HepG2 (cell line): Measurements from ENCODE around the gene TARDBP. TPM values are rescaled to one million over a fixed set of nuclear protein-coding genes. Genes with fewer than 3 reads are reported as not detected.

Source experiments
- CHD4 ChIP-seq: fragments of 200-600 bp; sonication (generic); IDR thresholded peaks from 2 replicates; pipeline ENCODE4 v1.7.0; 2017; ENCODE audit warnings: mild to moderate bottlenecking, low read length, borderline replicate concordance
- ETV6 ChIP-seq: sonication (generic); formaldehyde crosslinking; conservative IDR thresholded peaks from 2 replicates; pipeline ENCODE4 v1.4.0; 2020; ENCODE audit warnings: missing genetic modification reagents
- HMGA1 ChIP-seq: sonication (generic); formaldehyde crosslinking; conservative IDR thresholded peaks from 2 replicates; pipeline ENCODE4 v1.4.0; 2020; ENCODE audit warnings: missing genetic modification reagents
- PHF20 ChIP-seq: sonication (generic); formaldehyde crosslinking; IDR thresholded peaks from 2 replicates; pipeline ENCODE4 v1.5.0; 2020; ENCODE audit warnings: mild to moderate bottlenecking, missing genetic modification reagents
- POGK ChIP-seq: sonication (generic); formaldehyde crosslinking; conservative IDR thresholded peaks from 2 replicates; pipeline ENCODE4 v1.8.0; 2022; ENCODE audit warnings: mild to moderate bottlenecking, moderate library complexity, missing genetic modification reagents
- ZBTB37 ChIP-seq: sonication (generic); formaldehyde crosslinking; IDR thresholded peaks from 2 replicates; pipeline ENCODE4 v1.4.0; 2020; ENCODE audit warnings: mild to moderate bottlenecking, missing genetic modification reagents
- ZNF280D ChIP-seq: sonication (generic); formaldehyde crosslinking; IDR thresholded peaks from 2 replicates; pipeline ENCODE4 v1.5.1; 2020; ENCODE audit warnings: mild to moderate bottlenecking, missing genetic modification reagents
- ZNF550 ChIP-seq: sonication (generic); formaldehyde crosslinking; IDR thresholded peaks from 2 replicates; pipeline ENCODE4 v1.4.0; 2020; ENCODE audit warnings: mild to moderate bottlenecking, missing genetic modification reagents, borderline replicate concordance
- polyA plus RNA-seq, 8 experiments: library from polyadenylated mRNA; depleted of rRNA in 3 of 8; stranded (reverse) in 7 of 8; unstranded in 1 of 8; fragments of >200 nt; fragmentation: Illumina TruSeq in 4 of 8; extraction: Trizol in 4 of 8; gene quantifications; 2 replicates each; pipeline versions ENCODE4 v1.2.1 to v1.2.3, GENCODE V29; 2011 to 2016; ENCODE audit warnings: low read depth in 4 of 8, missing spikeins in 1 of 8, mixed read lengths in 1 of 8; ENCODE audit not compliant: insufficient read depth in 1 of 8
- total RNA-seq, 5 experiments: library from RNA; depleted of rRNA; stranded (reverse); fragments of >200 nt; fragmentation: Illumina TruSeq; extraction: Trizol; gene quantifications; 2 replicates each; pipeline ENCODE4 v1.2.3, GENCODE V29; 2016; ENCODE audit warnings: low read depth in 1 of 5

The TARDBP gene
- total and polyA plus RNA-seq, 2 of the 13 experiments (the other 11 are each of a cell fraction or from before 2014, with no cell fraction given) = 62.4 to 93.0 TPM

- no peak for TF ChIP-seq ZNF280D (CRISPR knock-in tag)
- no peak for TF ChIP-seq ZBTB37 (CRISPR knock-in tag)
- no peak for TF ChIP-seq CHD4
- TF ChIP-seq PHF20 (CRISPR knock-in tag) = no peak; the same call in 1 of the 2 replicates
- no peak for TF ChIP-seq POGK
- TF ChIP-seq ETV6 (CRISPR knock-in tag) = no peak
- TF ChIP-seq ZNF550 (CRISPR knock-in tag) = no peak
- no peak for TF ChIP-seq HMGA1
Measured at GRCh38 chr1:11059155-11059967, 46.9 kb downstream of the TARDBP start (continued).
